A549 (cell line): ENCODE results near the gene MAD2L1BP. TPM values are rescaled to one million over a fixed set of nuclear protein-coding genes. Genes with fewer than 3 reads are reported as not detected.

ENCODE experiments used
- ATAC-seq, 2 experiments: fragments of 200-7000 bp in 1 of 2; fragments of >200 bp in 1 of 2; cut with Nextera tagmentation in 1 of 2; cut with Tn5 transposase in 1 of 2; 3 replicates each; pipeline versions ENCODE4 v1.8.0 to v1.9.1; 2018 to 2020; ENCODE audit warnings: mild to moderate bottlenecking in 1 of 2, moderate library complexity in 1 of 2
- CTCF ChIA-PET: fragments of 300-600 bp; sonication (Branson Sonifier 250); formaldehyde crosslinking; extraction: SDS; loops from one replicate; lab custom pipeline; 2021; ENCODE audit warnings: antibody characterized with exemption, inconsistent platforms; lab: Yijun Ruan, JAX
- POLR2A ChIA-PET: fragments of 350-600 bp; formaldehyde crosslinking; extraction: SDS; loops from one replicate; lab custom pipeline; 2021; ENCODE audit warnings: antibody characterized with exemption, inconsistent platforms; lab: Yijun Ruan, JAX
- DNase-seq, 2 experiments: peaks; one replicate each; pipeline versions ENCODE4 v3.0.0 to v3.0.0-alpha.2; 2011 to 2016; ENCODE audit warnings: low read depth in 1 of 2, low spot score in 1 of 2
- FAIRE-seq: peaks from 2 replicates; lab custom pipeline; 2011; peaks lifted over from hg19 to GRCh38; lab: Jason Lieb, UNC
- H3K27ac ChIP-seq, 2 experiments: fragments of >200 bp; sonication (Bioruptor Twin); formaldehyde crosslinking; 3 replicates each; pipeline ENCODE4 v1.5.1; 2016 to 2017
- H3K4me1 ChIP-seq: fragments of >200 bp; sonication (Bioruptor Twin); formaldehyde crosslinking; 3 replicates; pipeline ENCODE4 v1.6.1; 2016
- H3K4me2 ChIP-seq: fragments of >200 bp; sonication (Bioruptor Twin); formaldehyde crosslinking; 3 replicates; pipeline ENCODE4 v1.6.1; 2016
- H3K4me3 ChIP-seq: fragments of >200 bp; sonication (Bioruptor Twin); formaldehyde crosslinking; 3 replicates; pipeline ENCODE4 v1.5.1; 2016
- H3K9me3 ChIP-seq: fragments of >200 bp; sonication (Bioruptor Twin); formaldehyde crosslinking; 3 replicates; pipeline ENCODE4 v1.6.1; 2016
- BHLHE40 ChIP-seq: IDR thresholded peaks from 2 replicates; pipeline ENCODE4 v1.6.1; 2012; ENCODE audit warnings: low read depth, low read length, inconsistent platforms
- CBX2 ChIP-seq: fragments of 200-600 bp; sonication (generic); IDR thresholded peaks from 2 replicates; pipeline ENCODE4 v1.6.1; 2016; ENCODE audit warnings: low read depth, mild to moderate bottlenecking, borderline replicate concordance
- EHMT2 ChIP-seq: fragments of 200-600 bp; sonication (generic); IDR thresholded peaks from 2 replicates; pipeline ENCODE4 v1.6.1; 2016; ENCODE audit warnings: antibody characterized with exemption, low read depth, mild to moderate bottlenecking, moderate library complexity
- ESRRA ChIP-seq: fragments of 150-350 bp; IDR thresholded peaks from 2 replicates; pipeline ENCODE4 v1.6.1; 2014; ENCODE audit warnings: mild to moderate bottlenecking, low read length, borderline replicate concordance
- GATA3 ChIP-seq: IDR thresholded peaks from 2 replicates; pipeline ENCODE4 v1.6.1; 2012; ENCODE audit warnings: borderline replicate concordance
- HOXB13 ChIP-seq: fragments of 250-450 bp; sonication (Bioruptor Pico); IDR thresholded peaks from 2 replicates; pipeline ENCODE4 v1.5.0; 2020; ENCODE audit warnings: low read depth, mild to moderate bottlenecking, moderate library complexity
- JUN ChIP-seq, 2 experiments: fragments of >200 bp; sonication (Bioruptor Twin); formaldehyde crosslinking; IDR thresholded peaks; 2 replicates in 1 of 2; 3 replicates in 1 of 2; pipeline ENCODE4 v1.6.1; 2016 to 2017
- MAZ ChIP-seq: fragments of 150-350 bp; IDR thresholded peaks from 2 replicates; pipeline ENCODE4 v1.6.1; 2014; ENCODE audit warnings: antibody characterized with exemption, low read depth, low read length, borderline replicate concordance
- PHF8 ChIP-seq: fragments of 200-600 bp; sonication (generic); IDR thresholded peaks from 2 replicates; pipeline ENCODE4 v1.6.1; 2016; ENCODE audit warnings: low read depth, mild to moderate bottlenecking, antibody characterized with exemption, moderate library complexity, borderline replicate concordance
- RCOR1 ChIP-seq: fragments of 150-350 bp; IDR thresholded peaks from 2 replicates; pipeline ENCODE4 v1.6.1; 2014; ENCODE audit warnings: antibody characterized with exemption, low read length, low read depth
- RFX5 ChIP-seq: fragments of 450-650 bp; IDR thresholded peaks from 2 replicates; pipeline ENCODE4 v1.7.1; 2014; ENCODE audit warnings: antibody characterized with exemption, mild to moderate bottlenecking, moderate library complexity
- SREBF2 ChIP-seq: fragments of 450-650 bp; IDR thresholded peaks from 2 replicates; pipeline ENCODE4 v1.6.1; 2014; ENCODE audit warnings: mild to moderate bottlenecking, moderate library complexity
- TFCP2L1 ChIP-seq: fragments of 250-450 bp; sonication (Bioruptor Pico); IDR thresholded peaks from 2 replicates; pipeline ENCODE4 v1.5.0; 2021; ENCODE audit warnings: mild to moderate bottlenecking
- TP53 ChIP-seq: fragments of 250-450 bp; sonication (Bioruptor Pico); IDR thresholded peaks from 2 replicates; pipeline ENCODE4 v1.5.0; 2021; ENCODE audit warnings: mild to moderate bottlenecking, moderate library complexity
- ZC3H11A ChIP-seq: fragments of 450-650 bp; IDR thresholded peaks from 2 replicates; pipeline ENCODE4 v1.6.1; 2014; ENCODE audit warnings: antibody characterized with exemption, mild to moderate bottlenecking
- ZNF302 ChIP-seq: fragments of 250-450 bp; sonication (Bioruptor Pico); IDR thresholded peaks from 2 replicates; pipeline ENCODE4 v1.9.0; 2021; ENCODE audit warnings: inconsistent platforms, mild to moderate bottlenecking, moderate library complexity
- WGBS: methylation state at CpG from one replicate; pipeline ENCODE4 v1.1.6; 2017; ENCODE audit errors: missing lambda C conversion rate; 5-methylcytosine and 5-hydroxymethylcytosine counted together
- polyA plus RNA-seq, 4 experiments: library from polyadenylated mRNA; depleted of rRNA in 3 of 4; stranded (reverse); fragments of >200 nt; fragmentation: RNase III in 1 of 4; extraction: RNeasy Plus Mini Kit Qiagen cat#74134 plus additional on column Dnase treatment in 1 of 4; gene quantifications; 2 replicates in 3 of 4; 3 replicates in 1 of 4; pipeline ENCODE4 v1.2.3, GENCODE V29; 2011 to 2017
- TF ChIP-seq, protein P1 (sequence below): fragments of 250-450 bp; sonication (Bioruptor Pico); IDR thresholded peaks from 2 replicates; pipeline ENCODE4 v1.5.0; 2020; ENCODE audit warnings: low read depth, mild to moderate bottlenecking, moderate library complexity

The MAD2L1BP gene
- polyA plus RNA-seq, 2 of the 4 experiments (the other 2 are of a cell fraction), result 22.0 to 26.7 TPM

DNA sequence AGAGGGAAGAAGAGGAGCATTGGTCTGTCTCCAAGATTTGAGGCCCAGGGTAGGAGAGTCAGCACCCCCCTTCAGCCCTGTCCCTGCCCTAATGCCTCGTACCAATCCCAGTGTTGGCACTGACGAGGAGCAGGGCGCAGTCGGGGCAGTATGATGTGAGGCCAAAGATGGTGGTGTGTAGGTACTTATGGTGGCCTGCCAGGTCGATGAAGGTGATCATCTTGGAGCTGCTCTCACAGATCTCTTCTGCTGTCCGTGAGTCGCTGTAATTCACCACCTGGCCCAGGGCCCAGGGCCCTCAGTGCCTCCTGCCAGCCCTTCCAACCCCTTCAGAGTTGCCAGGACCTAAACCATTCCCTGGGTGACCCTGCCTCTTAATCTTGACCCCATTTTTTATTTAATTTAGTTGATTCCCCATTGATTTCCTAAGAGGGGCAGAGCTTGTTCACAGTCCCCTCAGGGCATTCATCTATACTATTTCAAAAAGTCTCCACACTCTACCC, 10.8 kb upstream of the MAD2L1BP start:
- TF ChIP-seq TFCP2L1, result no peak
- no peak for TF ChIP-seq PHF8
- no peak for TF ChIP-seq BHLHE40
- TF ChIP-seq RCOR1, result no peak
- no peak for TF ChIP-seq ZNF302 (CRISPR knock-in tag)
- no peak for TF ChIP-seq SREBF2
- Histone ChIP-seq H3K27ac (no peak overlapping the region), H3K4me3 (no peak overlapping the region), H3K4me1 (peaks cover 17% of the 10 kb centered on the region), H3K4me2 (no peak overlapping the region), H3K9me3 (no peaks in the 10 kb centered on the region)
- no peak for FAIRE-seq
- ChIA-PET POLR2A (no interaction called here), CTCF (interaction anchor here (1.0 to 3.5 kb wide), 3 partner anchors 12 to 17 kb away, joined by 3 to 21 read pairs (median 11); no protein-coding TSS in a partner anchor)
- no peak for DNase-seq
- WGBS, result 92% methylated on average over 7 of the region's 7 CpGs
- ATAC-seq, result no peak

DNA sequence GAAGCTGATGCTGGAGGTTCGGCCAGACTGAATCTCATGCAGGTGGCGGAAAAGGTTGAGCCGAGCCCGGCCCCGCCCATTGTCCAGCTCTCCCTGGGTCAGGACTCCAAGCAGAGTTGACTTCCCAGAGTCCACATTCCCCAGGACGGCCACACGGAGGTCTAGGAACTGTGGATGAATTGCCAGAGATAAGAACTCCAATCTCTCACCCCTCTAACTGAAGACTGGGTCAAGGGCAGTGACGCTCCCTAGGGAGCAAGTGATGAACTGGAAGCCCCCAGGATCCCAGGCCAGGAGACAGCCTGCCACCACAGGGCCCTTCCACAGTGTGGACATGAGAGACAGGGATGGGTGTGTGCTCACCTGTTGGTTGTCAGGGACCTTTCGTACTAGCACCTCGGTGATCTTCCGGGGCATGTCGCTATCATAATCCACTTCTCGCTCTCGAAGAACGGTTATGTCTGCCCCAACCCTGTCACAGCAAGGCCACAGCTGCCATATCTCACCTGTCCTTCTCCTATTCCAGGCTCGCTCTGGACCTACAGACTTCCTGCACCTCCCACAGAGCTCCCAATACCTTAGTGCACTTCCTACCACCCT, 10.1 kb upstream of the MAD2L1BP start:
- H3K4me3 ChIP-seq, result no peak overlapping the region
- H3K4me1 ChIP-seq, result peaks cover 19% of the 10 kb centered on the region
- ChIA-PET CTCF (interaction anchor here (0.5 to 3.5 kb wide), 3 partner anchors 12 to 96 kb away, joined by 3 to 21 read pairs (median 11); no protein-coding TSS in a partner anchor), POLR2A (no interaction called here)
- FAIRE-seq (no peak), DNase-seq (no peak)
- H3K27ac ChIP-seq, result peak overlapping the region in 1 of 2 experiments; percentile 100; a peak in 1 of 6 replicates
- no peaks in the 10 kb centered on the region for H3K9me3 ChIP-seq
- WGBS, result 96% methylated on average over 13 of the region's 16 CpGs
- H3K4me2 ChIP-seq, result no peak overlapping the region
- TF ChIP-seq CBX2 (no peak), ESRRA (no peak)
- TF ChIP-seq, all 56 proteins: peak for 0
- ATAC-seq, result no peak

DNA sequence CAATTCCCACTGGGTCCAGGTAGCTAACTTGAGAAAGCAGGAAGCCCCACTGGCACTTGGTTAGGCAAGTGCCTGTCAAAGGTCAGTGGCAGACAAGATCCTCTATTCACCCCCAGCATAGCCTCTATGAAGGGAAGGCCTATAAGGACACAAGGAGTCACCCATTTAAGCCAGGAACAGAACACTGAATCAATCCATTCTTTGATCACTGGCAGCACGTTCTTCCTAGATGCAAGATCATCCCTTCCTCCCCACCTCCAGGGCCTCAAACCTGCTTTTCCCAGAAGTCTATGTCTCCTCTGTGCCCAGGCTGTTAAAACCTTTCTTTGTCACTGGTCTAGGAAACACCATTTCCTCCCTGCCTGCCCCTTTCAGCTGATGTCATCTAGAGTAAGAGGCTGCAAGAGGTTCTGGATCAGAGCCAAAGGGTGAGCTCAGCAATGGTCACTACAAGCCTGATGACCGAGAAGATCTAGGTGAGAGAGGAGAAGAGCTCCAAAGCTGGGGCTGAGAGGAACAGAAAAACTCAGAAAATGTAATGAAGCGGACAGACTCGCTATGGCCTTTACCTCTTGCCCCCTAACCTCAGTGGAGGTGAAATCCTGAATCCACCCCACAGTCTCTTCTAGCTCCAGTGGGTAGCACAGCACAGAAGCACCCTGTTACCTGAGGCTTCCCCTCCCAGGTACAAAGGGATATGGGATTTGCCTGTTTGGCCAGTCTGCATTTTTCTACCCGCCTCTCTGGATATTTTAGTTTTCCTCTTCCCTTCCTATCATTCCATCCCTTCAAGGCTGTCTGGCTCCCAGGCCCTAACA, 8.4 kb upstream of the MAD2L1BP start:
- ChIA-PET CTCF (interaction anchor here (3.5 kb wide), 1 partner anchor 19 kb away, joined by 21 read pairs; no protein-coding TSS in a partner anchor), POLR2A (no interaction called here)
- peak overlapping the region; percentile 98 to 100 for H3K27ac ChIP-seq
- 80% methylated on average over 5 of the region's 5 CpGs for WGBS
- H3K4me1 ChIP-seq, result peaks cover 26% of the 10 kb centered on the region
- peak; percentile 30 to 70 for DNase-seq
- peak overlapping the region; percentile 96; the same call in 2 of the 3 replicates for H3K4me3 ChIP-seq
- ATAC-seq, result no peak
- no peaks in the 10 kb centered on the region for H3K9me3 ChIP-seq
- peak overlapping the region; percentile 71 for H3K4me2 ChIP-seq
- TF ChIP-seq JUN (IDR thresholded peaks at IDR 0.05), result 0 out of 5 replicates have a peak, but pooled peaks of 1 of the 2 experiments have one; percentile 20
- TF ChIP-seq TFCP2L1, result no peak
- FAIRE-seq, result no peak

DNA sequence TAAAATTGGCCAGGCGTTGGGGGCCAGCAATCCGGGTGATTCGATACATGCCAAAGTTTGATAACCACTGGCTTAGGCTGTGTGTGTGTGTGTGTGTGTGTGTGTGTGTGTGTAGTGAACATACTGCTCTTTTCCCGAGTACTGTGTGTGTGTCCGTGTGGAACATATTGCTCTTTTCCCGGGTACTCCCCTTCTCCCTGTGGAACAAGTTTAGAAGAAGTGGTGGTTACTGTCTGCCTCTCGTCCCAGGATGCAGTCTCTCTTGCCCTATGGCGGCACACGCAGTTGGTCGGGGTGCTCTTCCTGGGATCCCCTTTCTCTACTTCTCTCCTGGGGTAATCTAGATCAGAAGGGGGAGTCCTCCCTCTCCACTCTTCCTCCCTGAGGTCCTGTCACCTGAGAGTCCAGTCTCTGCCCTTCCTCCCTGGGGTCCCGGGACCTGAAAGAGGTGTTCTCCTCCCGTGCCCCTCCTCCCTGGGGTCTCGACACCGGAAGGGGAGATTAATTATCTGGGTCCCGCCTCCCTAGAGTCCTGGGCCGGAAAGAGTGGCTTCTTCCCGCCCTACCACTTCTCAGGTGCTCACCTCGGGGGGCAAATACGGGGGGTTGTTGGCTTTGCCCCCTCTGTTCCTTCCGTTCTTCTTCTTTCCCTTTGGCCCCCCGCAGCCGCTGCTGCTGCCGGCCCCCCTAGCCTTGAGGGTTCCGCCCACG, 7.1 kb upstream of the MAD2L1BP start:
- FAIRE-seq (no peak), DNase-seq (peak; percentile 35 to 36)
- no peaks in the 10 kb centered on the region for H3K9me3 ChIP-seq
- ChIA-PET CTCF (interaction anchor here (1.3 kb wide), 1 partner anchor 20 kb away, joined by 3 read pairs; no protein-coding TSS in a partner anchor), POLR2A (interaction anchor here (1.0 to 2.3 kb wide), 8 partner anchors 9 to 430 kb away, joined by 3 to 10 read pairs (median 4); partner anchors contain the start of genes POLH, RSPH9, VEGFA and XPO5)
- 1% methylated on average over 23 of the region's 25 CpGs for WGBS
- peaks cover 26% of the 10 kb centered on the region for H3K4me1 ChIP-seq
- peak overlapping the region; percentile 98 to 100 for H3K27ac ChIP-seq
- peak overlapping the region; percentile 71 for H3K4me2 ChIP-seq
- TF ChIP-seq ZC3H11A, result no peak
- TF ChIP-seq CBX2, result no peak
- no peak for TF ChIP-seq RFX5
- no peak for TF ChIP-seq TP53 (CRISPR knock-in tag)
- TF ChIP-seq RCOR1, result no peak
- TF ChIP-seq, protein P1, sequence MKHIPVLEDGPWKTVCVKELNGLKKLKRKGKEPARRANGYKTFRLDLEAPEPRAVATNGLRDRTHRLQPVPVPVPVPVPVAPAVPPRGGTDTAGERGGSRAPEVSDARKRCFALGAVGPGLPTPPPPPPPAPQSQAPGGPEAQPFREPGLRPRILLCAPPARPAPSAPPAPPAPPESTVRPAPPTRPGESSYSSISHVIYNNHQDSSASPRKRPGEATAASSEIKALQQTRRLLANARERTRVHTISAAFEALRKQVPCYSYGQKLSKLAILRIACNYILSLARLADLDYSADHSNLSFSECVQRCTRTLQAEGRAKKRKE (CRISPR knock-in tag), result no peak
- no peak for TF ChIP-seq HOXB13 (CRISPR knock-in tag)
- no peak for TF ChIP-seq ESRRA
- TF ChIP-seq MAZ, result no peak
- TF ChIP-seq GATA3, result no peak
- no peak for TF ChIP-seq SREBF2
- no peak for TF ChIP-seq ZNF302 (CRISPR knock-in tag)
- no peak for TF ChIP-seq EHMT2
- TF ChIP-seq, all 56 proteins: peak for 0
- peak overlapping the region; percentile 96 for H3K4me3 ChIP-seq
- peak; percentile 10 to 25; a peak in 3 of 6 replicates for ATAC-seq
